GM23248 (cell line): ENCODE measurements around the gene ZMIZ2. TPM values are rescaled to one million over a fixed set of nuclear protein-coding genes. Genes with fewer than 3 reads are reported as not detected.

Source experiments
- DNase-seq: peaks from one replicate; pipeline ENCODE4 v3.0.0-alpha.2; 2015
- H2AFZ ChIP-seq: fragments of 200-600 bp; sonication (generic); 2 replicates; pipeline ENCODE4 v1.6.1; 2016; ENCODE audit warnings: antibody characterized with exemption
- H3F3A ChIP-seq: fragments of 200-600 bp; sonication (generic); 2 replicates; pipeline ENCODE4 v1.6.1; 2016; ENCODE audit warnings: mild to moderate bottlenecking, antibody characterized with exemption, mixed run types; ENCODE audit not compliant: insufficient read depth
- H3K27ac ChIP-seq: fragments of 200-600 bp; sonication (generic); 2 replicates; pipeline ENCODE4 v1.5.1; 2016; ENCODE audit warnings: mild to moderate bottlenecking
- H3K27me3 ChIP-seq: fragments of 200-600 bp; sonication (generic); replicated peaks from 2 replicates; pipeline ENCODE4 v1.6.1; 2016; ENCODE audit warnings: mild to moderate bottlenecking; ENCODE audit not compliant: insufficient read depth
- H3K36me3 ChIP-seq: fragments of 200-600 bp; sonication (generic); 2 replicates; pipeline ENCODE4 v1.6.1; 2016; ENCODE audit warnings: low read depth, mild to moderate bottlenecking
- H3K4me1 ChIP-seq: fragments of 200-600 bp; sonication (generic); 2 replicates; pipeline ENCODE4 v1.6.1; 2016; ENCODE audit warnings: mild to moderate bottlenecking; ENCODE audit not compliant: insufficient read depth
- H3K4me2 ChIP-seq: fragments of 200-600 bp; sonication (generic); one replicate; pipeline ENCODE4 v1.6.1; 2016; ENCODE audit warnings: mild to moderate bottlenecking; ENCODE audit not compliant: unreplicated experiment
- H3K4me3 ChIP-seq: fragments of 200-600 bp; sonication (generic); 2 replicates; pipeline ENCODE4 v1.5.1; 2016; ENCODE audit warnings: mild to moderate bottlenecking
- H3K79me2 ChIP-seq: fragments of 200-600 bp; sonication (generic); 2 replicates; pipeline ENCODE4 v1.6.1; 2016; ENCODE audit warnings: mild to moderate bottlenecking; ENCODE audit not compliant: insufficient read depth
- H3K9ac ChIP-seq: fragments of 200-600 bp; sonication (generic); 2 replicates; pipeline ENCODE4 v1.6.1; 2016; ENCODE audit warnings: mild to moderate bottlenecking
- H3K9me2 ChIP-seq: fragments of 200-600 bp; sonication (generic); 2 replicates; pipeline ENCODE4 v1.6.1; 2016; ENCODE audit warnings: mixed run types, mild to moderate bottlenecking, moderate library complexity; ENCODE audit not compliant: insufficient read depth
- H3K9me3 ChIP-seq: fragments of 200-600 bp; sonication (generic); one replicate; pipeline ENCODE4 v1.6.1; 2017; ENCODE audit warnings: low read depth
- H4K20me1 ChIP-seq: fragments of 200-600 bp; sonication (generic); 2 replicates; pipeline ENCODE4 v1.6.0; 2016; ENCODE audit not compliant: insufficient read depth
- EZH2 ChIP-seq: fragments of 200-600 bp; sonication (generic); IDR thresholded peaks from 2 replicates; pipeline ENCODE4 v1.6.1; 2018; ENCODE audit warnings: antibody characterized with exemption, mild to moderate bottlenecking; ENCODE audit not compliant: insufficient read depth, poor library complexity, severe bottlenecking
- EZH2phosphoT487 ChIP-seq: fragments of 200-600 bp; sonication (generic); IDR thresholded peaks from 2 replicates; pipeline ENCODE4 v1.6.1; 2018; ENCODE audit warnings: antibody characterized with exemption, moderate library complexity, mild to moderate bottlenecking, low read depth; ENCODE audit not compliant: insufficient read depth
- WGBS, 2 experiments: methylation state at CpG; one replicate each; pipeline ENCODE4 v1.1.6; 2015 to 2017; ENCODE audit warnings: low lambda C conversion rate in 2 of 2, low coverage in 1 of 2; ENCODE audit errors: missing lambda C conversion rate in 2 of 2; 5-methylcytosine and 5-hydroxymethylcytosine counted together
- in situ Hi-C: fragments of 300-500 bp; cut with MboI; formaldehyde crosslinking; loops from 2 replicates; pipeline ENCODE4 v1.15.0; 2020
- polyA plus RNA-seq: library from polyadenylated mRNA; unstranded; fragments of >200 nt; fragmentation: Nextera tagmentation; extraction: Ambion mirVana; gene quantifications from 2 replicates; pipeline ENCODE4 v1.2.1, GENCODE V29; 2016
- total RNA-seq: library from RNA; depleted of rRNA; stranded (reverse); fragments of >200 nt; shearing (Covaris generic); gene quantifications from 2 replicates; pipeline ENCODE4 v1.2.3, GENCODE V29; 2014

Gene ZMIZ2
- total and polyA plus RNA-seq, 2 experiments from 2014 or later = 7.8 to 9.7 TPM

GRCh38 chr7:44749992-44750391 lies 1.3 kb downstream of the ZMIZ2 start:
- WGBS, 2 experiments = 97 to 100% methylated on average over 2 of the region's 2 CpGs
- TF ChIP-seq EZH2 (no peak), EZH2phosphoT487 (no peak)
- Histone ChIP-seq H3K9ac (peak overlapping the region; percentile 84), H3K4me1 (peaks cover 18% of the 10 kb centered on the region; the same call in 1 of the 2 replicates), H4K20me1 (no peaks in the 10 kb centered on the region), H3K36me3 (no peaks in the 10 kb centered on the region), H3K4me3 (peak overlapping the region; percentile 76), H3K27ac (no peak overlapping the region), H3K9me2 (no peaks in the 10 kb centered on the region), H3K27me3 (no peaks in the 10 kb centered on the region), H3K9me3 (no peaks in the 10 kb centered on the region), H3K79me2 (peaks cover 61% of the 10 kb centered on the region), H2AFZ (no peak overlapping the region), H3K4me2 (peak overlapping the region; percentile 84), H3F3A (peaks cover 8% of the 10 kb centered on the region; the same call in 1 of the 2 replicates)
- in situ Hi-C loops = no loop called here
- DNase-seq = no peak

DNA sequence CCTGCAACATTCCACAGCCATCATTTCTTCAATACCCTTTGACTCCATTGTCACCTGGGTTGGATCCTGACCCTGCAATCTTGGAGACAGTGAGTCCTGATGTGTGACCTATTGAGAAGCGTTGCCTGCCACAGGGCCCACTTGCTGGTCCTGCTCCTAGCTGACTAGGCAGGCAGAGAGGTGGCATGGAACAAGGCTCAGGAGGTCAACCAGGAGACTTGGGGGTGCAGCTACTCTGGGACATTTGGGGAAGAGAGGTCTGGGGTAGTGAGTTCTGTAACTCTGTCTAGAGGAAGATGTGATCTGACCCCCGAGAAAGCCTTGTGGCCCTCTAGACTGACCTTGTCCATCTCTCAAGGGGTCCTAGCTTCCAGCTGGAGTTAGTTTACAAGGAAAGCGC lies 1.8 kb downstream of the ZMIZ2 start:
- Histone ChIP-seq H3K9me3 (no peaks in the 10 kb centered on the region), H3K27me3 (no peaks in the 10 kb centered on the region), H3K9me2 (no peaks in the 10 kb centered on the region), H3K4me3 (no peak overlapping the region), H3K79me2 (peaks cover 65% of the 10 kb centered on the region), H4K20me1 (no peaks in the 10 kb centered on the region), H3F3A (peaks cover 8% of the 10 kb centered on the region; the same call in 1 of the 2 replicates), H3K9ac (no peak overlapping the region), H3K4me1 (peaks cover 18% of the 10 kb centered on the region; the same call in 1 of the 2 replicates), H3K27ac (no peak overlapping the region), H3K36me3 (no peaks in the 10 kb centered on the region), H2AFZ (no peak overlapping the region), H3K4me2 (no peak overlapping the region)
- WGBS, 2 experiments = 95 to 100% methylated on average over 3 of the region's 3 CpGs
- no peak for TF ChIP-seq EZH2
- TF ChIP-seq EZH2phosphoT487 = no peak
- in situ Hi-C loops = no loop called here
- no peak for DNase-seq

- H2AFZ ChIP-seq = no peak overlapping the region
- H3K27me3 ChIP-seq = no peaks in the 10 kb centered on the region
- no peak overlapping the region for H3K4me2 ChIP-seq
- H3K9ac ChIP-seq = no peak overlapping the region
- 37 to 46% methylated on average over 6 of the region's 6 CpGs for WGBS, 2 experiments
- H3F3A ChIP-seq = peaks cover 8% of the 10 kb centered on the region; the same call in 1 of the 2 replicates
- H3K27ac ChIP-seq = no peak overlapping the region
- H3K79me2 ChIP-seq = peaks cover 71% of the 10 kb centered on the region
- DNase-seq = no peak
- TF ChIP-seq EZH2 (no peak), EZH2phosphoT487 (no peak)
- H3K9me3 ChIP-seq = no peaks in the 10 kb centered on the region
- no peak overlapping the region for H3K4me3 ChIP-seq
- no peaks in the 10 kb centered on the region for H3K9me2 ChIP-seq
- no peaks in the 10 kb centered on the region for H3K36me3 ChIP-seq
- H4K20me1 ChIP-seq = no peaks in the 10 kb centered on the region
- in situ Hi-C loops = no loop called here
- peaks cover 18% of the 10 kb centered on the region; the same call in 1 of the 2 replicates for H3K4me1 ChIP-seq
Measured at GRCh38 chr7:44750921-44751571, 2.4 kb downstream of the ZMIZ2 start.

- in situ Hi-C loops = no loop called here
- Histone ChIP-seq H3K4me3 (no peak overlapping the region), H3K36me3 (no peaks in the 10 kb centered on the region; the same call in 1 of the 2 replicates), H2AFZ (no peak overlapping the region), H3K9me3 (no peaks in the 10 kb centered on the region), H4K20me1 (no peaks in the 10 kb centered on the region), H3K4me1 (peaks cover 11% of the 10 kb centered on the region; the same call in 1 of the 2 replicates), H3K4me2 (no peak overlapping the region), H3K79me2 (peaks cover 78% of the 10 kb centered on the region), H3K9me2 (no peaks in the 10 kb centered on the region), H3K27me3 (no peaks in the 10 kb centered on the region), H3K9ac (no peak overlapping the region), H3F3A (peaks cover 2% of the 10 kb centered on the region; the same call in 1 of the 2 replicates), H3K27ac (no peak overlapping the region)
- no peak for DNase-seq
- TF ChIP-seq EZH2phosphoT487 = no peak
- TF ChIP-seq EZH2 = no peak
- WGBS, 2 experiments = 95 to 98% methylated on average over 2 of the region's 2 CpGs
Measured at GRCh38 chr7:44752822-44753221, 4.2 kb downstream of the ZMIZ2 start.
